Loucy (cell line): ENCODE data around the gene BCO2.

Experiments
- CTCF ChIP-seq: fragments of 200-600 bp; sonication (generic); conservative IDR thresholded peaks from 2 replicates; pipeline ENCODE4 v1.5.1; 2014; ENCODE audit warnings: mild to moderate bottlenecking, antibody characterized with exemption, low read length
- EZH2phosphoT487 ChIP-seq: fragments of 200-600 bp; IDR thresholded peaks from 2 replicates; pipeline ENCODE4 v1.6.1; 2018; ENCODE audit warnings: antibody characterized with exemption, mild to moderate bottlenecking, moderate library complexity, borderline replicate concordance

GRCh38 chr11:112162761-112163546 is 12.4 kb upstream of the BCO2 start:
- no peak for TF ChIP-seq CTCF
- no peak for TF ChIP-seq EZH2phosphoT487
